ENCODE measurements around the gene SPRED1. TPM values are rescaled to one million over a fixed set of nuclear protein-coding genes. Genes with fewer than 3 reads are reported as not detected.

SPRED1 gene
- total and polyA plus RNA-seq, 10 of the 15 experiments (the other 5 are each of a cell fraction or from before 2014, with no cell fraction given), result 0.08 to 2.6 (median 0.22) TPM

GRCh38 chr15:38297623-38298388, 45.2 kb downstream of the SPRED1 start (continued):
- TF ChIP-seq ZNF217 (IDR thresholded peaks at IDR 0.05) (no peak), POLR2A (IDR thresholded peaks at IDR 0.05; ENCODE audit: low read depth, low read length) (no peak), POLR2AphosphoS5 (IDR thresholded peaks at IDR 0.05; ENCODE audit: low read length) (no peak), BCL11A (IDR thresholded peaks at IDR 0.05; ENCODE audit: low read depth, low read length) (0 out of 2 replicates have a peak, but pooled peaks have one; percentile 12), CTCF (IDR thresholded peaks at IDR 0.05 in 2 of 3, conservative IDR thresholded peaks at IDR 0.05 in 1 of 3; ENCODE audit: control insufficient read depth in 2 of 3, extremely low read depth in 1 of 3, insufficient read depth in 1 of 3, low read depth in 3 of 3, low read length in 3 of 3) (no peak), RELA (IDR thresholded peaks at IDR 0.05; ENCODE audit: borderline replicate concordance, partially characterized antibody) (no peak), SUPT20H (IDR thresholded peaks at IDR 0.05; ENCODE audit: borderline replicate concordance, control insufficient read depth, low read depth, low read length) (no peak), ZNF207 (IDR thresholded peaks at IDR 0.05; ENCODE audit: borderline replicate concordance) (no peak), CHD2 (IDR thresholded peaks at IDR 0.05; ENCODE audit: borderline replicate concordance, low read depth, low read length) (no peak), ATF2 (IDR thresholded peaks at IDR 0.05; ENCODE audit: low read length) (no peak), RAD21 (IDR thresholded peaks at IDR 0.05; ENCODE audit: insufficient read depth, low read depth, low read length) (no peak), RAD51 (IDR thresholded peaks at IDR 0.05) (no peak), YBX1 (IDR thresholded peaks at IDR 0.05) (no peak), NR2C2 (IDR thresholded peaks at IDR 0.05; ENCODE audit: borderline replicate concordance, control insufficient read depth, insufficient read length, low read depth) (no peak), HDAC6 (IDR thresholded peaks at IDR 0.05; ENCODE audit: unreplicated experiment) (no peak), RB1 (IDR thresholded peaks at IDR 0.05; ENCODE audit: borderline replicate concordance) (no peak), GABPA (IDR thresholded peaks at IDR 0.05; ENCODE audit: low read depth) (no peak), PKNOX1 (IDR thresholded peaks at IDR 0.05) (peak; percentile 39; the same call in 1 of the 2 replicates), EED (IDR thresholded peaks at IDR 0.05; ENCODE audit: low read depth) (no peak), PML (IDR thresholded peaks at IDR 0.05; ENCODE audit: low read length) (no peak), TCF7 (IDR thresholded peaks at IDR 0.05; ENCODE audit: borderline replicate concordance) (no peak), SREBF2 (IDR thresholded peaks at IDR 0.05; ENCODE audit: low read length) (no peak), NR2C1 (IDR thresholded peaks at IDR 0.05) (no peak), PAX8 (IDR thresholded peaks at IDR 0.05) (no peak), HCFC1 (IDR thresholded peaks at IDR 0.05; ENCODE audit: low read length) (no peak), E2F8 (IDR thresholded peaks at IDR 0.05; ENCODE audit: low read depth, partially characterized antibody) (no peak)
